ENCODE data around the gene NPBWR2. TPM values are rescaled to one million over a fixed set of nuclear protein-coding genes. Genes with fewer than 3 reads are reported as not detected.

NPBWR2 gene
- total RNA-seq, 1 experiment from 2014 or later: not detected

- TF ChIP-seq, protein P1, sequence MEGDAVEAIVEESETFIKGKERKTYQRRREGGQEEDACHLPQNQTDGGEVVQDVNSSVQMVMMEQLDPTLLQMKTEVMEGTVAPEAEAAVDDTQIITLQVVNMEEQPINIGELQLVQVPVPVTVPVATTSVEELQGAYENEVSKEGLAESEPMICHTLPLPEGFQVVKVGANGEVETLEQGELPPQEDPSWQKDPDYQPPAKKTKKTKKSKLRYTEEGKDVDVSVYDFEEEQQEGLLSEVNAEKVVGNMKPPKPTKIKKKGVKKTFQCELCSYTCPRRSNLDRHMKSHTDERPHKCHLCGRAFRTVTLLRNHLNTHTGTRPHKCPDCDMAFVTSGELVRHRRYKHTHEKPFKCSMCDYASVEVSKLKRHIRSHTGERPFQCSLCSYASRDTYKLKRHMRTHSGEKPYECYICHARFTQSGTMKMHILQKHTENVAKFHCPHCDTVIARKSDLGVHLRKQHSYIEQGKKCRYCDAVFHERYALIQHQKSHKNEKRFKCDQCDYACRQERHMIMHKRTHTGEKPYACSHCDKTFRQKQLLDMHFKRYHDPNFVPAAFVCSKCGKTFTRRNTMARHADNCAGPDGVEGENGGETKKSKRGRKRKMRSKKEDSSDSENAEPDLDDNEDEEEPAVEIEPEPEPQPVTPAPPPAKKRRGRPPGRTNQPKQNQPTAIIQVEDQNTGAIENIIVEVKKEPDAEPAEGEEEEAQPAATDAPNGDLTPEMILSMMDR (IDR thresholded peaks at IDR 0.05): no peak
- TF ChIP-seq POLR2AphosphoS5 (IDR thresholded peaks at IDR 0.05; ENCODE audit: low read depth, low read length): no peak
- TF ChIP-seq SIN3A (IDR thresholded peaks at IDR 0.05; ENCODE audit: borderline replicate concordance, insufficient read depth, low read depth, low read length): no peak
- TF ChIP-seq TCF7L2 (IDR thresholded peaks at IDR 0.05; ENCODE audit: low read depth, low read length): no peak
- TF ChIP-seq REST (IDR thresholded peaks at IDR 0.05; ENCODE audit: insufficient read depth in 1 of 2, low read depth in 2 of 2, low read length in 1 of 2): no peak
- Histone ChIP-seq H3K9me3 (ENCODE audit: control insufficient read depth, insufficient read depth, low read depth, low read length) (no peaks in the 10 kb centered on the region), H3K36me3 (ENCODE audit: control insufficient read depth, insufficient read depth, low read length) (no peaks in the 10 kb centered on the region), H3K4me3 (ENCODE audit: low read depth in 2 of 2, low read length in 2 of 2) (no peak overlapping the region), H3K27ac (ENCODE audit: low read length) (no peak overlapping the region), H3K27me3 (ENCODE audit: control insufficient read depth, insufficient read depth, low read length) (no peaks in the 10 kb centered on the region), H3K4me1 (ENCODE audit: control insufficient read depth, insufficient read depth, low read length) (peaks cover 31% of the 10 kb centered on the region)
- no peak for ATAC-seq
- intact Hi-C loops (cut with micrococcal nuclease; ENCODE audit: unreplicated experiment) (no loop called here), in situ Hi-C loops (cut with HindIII; ENCODE audit: low pct_unique_long_range_greater_than_20kb, low sequenced_read_pairs) (no loop called here)
- ChIA-PET CTCF (interaction anchor here (1.1 kb wide), 1 partner anchor 13 kb away, joined by 3 read pairs; no protein-coding TSS in a partner anchor), POLR2A (no interaction called here)
- no peak for DNase-seq (ENCODE audit: low read depth, low spot score)
- BruUV-seq (replicated peaks): no TSS peak
Measured at GRCh38 chr20:64067005-64067632, 40.2 kb downstream of the NPBWR2 start.

DNA sequence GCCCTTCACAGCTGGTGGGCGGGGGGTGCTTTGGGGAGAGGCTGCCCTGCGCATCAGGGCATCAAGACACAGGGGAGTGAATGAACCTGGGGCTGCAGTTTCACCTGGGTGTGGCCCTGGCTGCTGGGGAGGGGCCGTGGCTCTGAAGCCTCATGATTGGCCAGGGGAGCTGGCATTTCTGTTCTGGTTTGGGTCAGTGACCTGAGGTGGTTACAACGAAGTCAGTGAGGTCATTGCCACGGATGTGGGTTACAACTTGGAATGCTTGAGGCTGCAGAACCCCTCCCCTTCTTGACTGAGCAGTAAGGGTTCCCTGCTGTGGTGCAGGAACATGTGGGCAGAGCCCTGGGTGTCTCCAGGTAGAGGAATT is 41.4 kb downstream of the NPBWR2 start:
- ChIA-PET CTCF (no interaction called here), POLR2A (no interaction called here)
- Histone ChIP-seq H3K27ac (ENCODE audit: low read length) (no peak overlapping the region), H3K4me1 (ENCODE audit: control insufficient read depth, insufficient read depth, low read length) (peaks cover 30% of the 10 kb centered on the region), H3K9me3 (ENCODE audit: control insufficient read depth, insufficient read depth, low read depth, low read length) (no peaks in the 10 kb centered on the region), H3K36me3 (ENCODE audit: control insufficient read depth, insufficient read depth, low read length) (no peaks in the 10 kb centered on the region), H3K27me3 (ENCODE audit: control insufficient read depth, insufficient read depth, low read length) (no peaks in the 10 kb centered on the region), H3K4me3 (ENCODE audit: low read depth in 2 of 2, low read length in 2 of 2) (no peak overlapping the region)
- in situ Hi-C loops (cut with HindIII; ENCODE audit: low pct_unique_long_range_greater_than_20kb, low sequenced_read_pairs): no loop called here
- TF ChIP-seq POLR2AphosphoS5 (IDR thresholded peaks at IDR 0.05; ENCODE audit: low read depth, low read length): no peak
- no peak for TF ChIP-seq SIN3A (IDR thresholded peaks at IDR 0.05; ENCODE audit: borderline replicate concordance, insufficient read depth, low read depth, low read length)
- no peak for TF ChIP-seq REST (IDR thresholded peaks at IDR 0.05; ENCODE audit: insufficient read depth in 1 of 2, low read depth in 2 of 2, low read length in 1 of 2)
- TF ChIP-seq, protein P1 (IDR thresholded peaks at IDR 0.05): no peak
- no peak for TF ChIP-seq TCF7L2 (IDR thresholded peaks at IDR 0.05; ENCODE audit: low read depth, low read length)
- intact Hi-C loops (cut with micrococcal nuclease; ENCODE audit: unreplicated experiment): no loop called here
- no peak for ATAC-seq
- no TSS peak for BruUV-seq (replicated peaks)
- peak; percentile 53 for DNase-seq (ENCODE audit: low read depth, low spot score)
